ENCODE data around the gene UVSSA. TPM values are rescaled to one million over a fixed set of nuclear protein-coding genes. Genes with fewer than 3 reads are reported as not detected.

The UVSSA gene, protein sequence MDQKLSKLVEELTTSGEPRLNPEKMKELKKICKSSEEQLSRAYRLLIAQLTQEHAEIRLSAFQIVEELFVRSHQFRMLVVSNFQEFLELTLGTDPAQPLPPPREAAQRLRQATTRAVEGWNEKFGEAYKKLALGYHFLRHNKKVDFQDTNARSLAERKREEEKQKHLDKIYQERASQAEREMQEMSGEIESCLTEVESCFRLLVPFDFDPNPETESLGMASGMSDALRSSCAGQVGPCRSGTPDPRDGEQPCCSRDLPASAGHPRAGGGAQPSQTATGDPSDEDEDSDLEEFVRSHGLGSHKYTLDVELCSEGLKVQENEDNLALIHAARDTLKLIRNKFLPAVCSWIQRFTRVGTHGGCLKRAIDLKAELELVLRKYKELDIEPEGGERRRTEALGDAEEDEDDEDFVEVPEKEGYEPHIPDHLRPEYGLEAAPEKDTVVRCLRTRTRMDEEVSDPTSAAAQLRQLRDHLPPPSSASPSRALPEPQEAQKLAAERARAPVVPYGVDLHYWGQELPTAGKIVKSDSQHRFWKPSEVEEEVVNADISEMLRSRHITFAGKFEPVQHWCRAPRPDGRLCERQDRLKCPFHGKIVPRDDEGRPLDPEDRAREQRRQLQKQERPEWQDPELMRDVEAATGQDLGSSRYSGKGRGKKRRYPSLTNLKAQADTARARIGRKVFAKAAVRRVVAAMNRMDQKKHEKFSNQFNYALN
- total RNA-seq: 7.5 and 15.1 TPM in 2 replicates

DNA sequence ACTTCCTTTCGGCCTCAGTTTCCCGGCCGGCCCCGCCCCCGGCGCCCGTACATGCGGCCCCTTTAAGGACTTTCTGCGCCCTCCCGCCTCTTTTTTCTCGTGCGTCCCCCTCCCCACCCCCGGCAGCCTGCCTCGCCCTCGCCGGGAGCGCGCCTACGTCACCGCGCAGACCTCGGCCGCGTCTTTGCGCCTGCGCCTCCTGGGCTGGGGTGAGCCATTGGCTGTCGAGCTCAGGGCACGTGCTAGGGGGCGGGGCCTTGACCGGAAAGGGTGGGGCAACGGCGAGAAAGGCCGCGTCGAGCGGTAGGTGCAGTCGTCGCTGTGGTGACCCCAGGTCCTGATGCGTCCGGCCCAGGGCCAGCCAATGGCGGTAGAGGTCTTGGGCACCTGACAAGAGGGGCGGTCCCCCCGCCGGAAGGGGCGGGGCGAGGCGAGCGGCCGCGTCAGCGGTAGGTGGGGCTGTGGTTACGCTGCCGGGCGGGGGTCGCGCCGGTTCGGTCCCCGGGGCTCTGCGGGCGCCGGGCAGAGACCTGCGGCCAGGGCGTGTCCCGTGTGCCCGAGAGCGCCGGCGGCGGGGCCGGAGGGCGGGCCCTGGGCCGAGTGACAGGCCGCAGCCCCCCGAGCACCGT lies at the start of gene UVSSA:
Gene UVSSA (plus strand): TSS at position 428 of the 629 bp plus-strand sequence. CDS start 884 bp downstream, outside the sequence.
- peak; percentile 81 for DNase-seq (ENCODE audit: extremely low read depth, low read depth, low spot score)

DNA sequence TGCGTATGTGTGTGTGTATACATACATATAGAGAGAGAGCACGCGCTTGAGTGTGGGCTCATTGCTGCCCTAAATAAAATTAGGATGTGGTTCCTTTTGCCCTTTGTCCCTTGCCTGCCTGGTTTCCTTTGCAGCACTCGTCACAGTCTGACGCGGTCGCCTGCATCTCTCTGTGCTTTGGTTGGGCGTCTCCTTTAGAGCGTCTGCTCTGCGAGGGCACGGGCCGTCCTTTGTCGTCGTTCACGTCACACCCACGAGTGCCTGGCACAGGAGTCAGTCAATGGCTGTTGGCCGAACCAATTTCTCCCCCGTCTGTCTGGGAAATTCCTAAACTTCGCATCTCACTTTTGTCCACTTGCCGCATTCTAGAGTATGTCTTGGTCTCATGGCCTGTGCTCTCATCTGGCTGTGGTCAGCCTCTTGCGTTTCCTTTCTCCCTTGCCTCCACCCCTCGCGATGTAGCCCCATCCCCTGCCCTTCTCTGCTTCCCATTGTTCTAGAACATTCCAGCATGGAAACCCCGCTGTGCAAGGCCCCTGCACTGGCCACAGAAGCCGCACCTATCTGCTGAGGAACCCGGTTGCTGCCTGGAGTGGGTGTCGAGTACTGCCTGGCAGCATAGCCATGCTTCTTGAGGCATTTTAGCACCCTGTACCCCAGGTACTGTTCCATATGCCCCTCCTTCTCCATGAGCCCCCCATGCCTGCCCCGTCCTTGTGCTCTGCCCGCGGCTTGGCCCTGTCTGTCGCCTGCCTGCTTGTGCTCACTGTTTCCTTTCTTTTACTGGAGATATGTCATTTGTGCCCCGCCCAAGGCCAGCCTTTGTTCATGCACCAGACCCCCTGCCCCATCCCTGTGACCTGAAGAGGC lies 49.3 kb upstream of the UVSSA start:
- DNase-seq (ENCODE audit: extremely low read depth, low read depth, low spot score): no peak

DNA sequence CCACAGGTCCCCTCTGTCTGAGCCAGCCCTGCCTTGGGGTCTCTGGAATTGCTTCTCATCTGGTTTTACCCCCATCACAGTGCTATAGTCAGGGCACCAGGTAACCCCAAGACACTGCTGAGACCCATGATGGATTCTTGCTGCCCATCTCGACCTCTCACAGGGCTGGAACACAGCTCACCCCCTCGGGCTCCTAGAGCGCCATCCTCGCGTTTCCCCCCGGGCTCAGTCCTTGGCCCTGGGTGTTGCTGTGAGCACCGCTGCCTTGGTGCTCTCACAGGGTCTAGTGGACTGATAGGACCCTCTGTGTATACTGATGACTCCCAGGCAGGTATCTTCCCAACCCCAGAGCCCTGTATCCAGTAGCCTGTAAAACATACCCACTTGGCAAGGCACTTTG lies 48.5 kb upstream of the UVSSA start:
- no peak for DNase-seq (ENCODE audit: extremely low read depth, low read depth, low spot score)

DNA sequence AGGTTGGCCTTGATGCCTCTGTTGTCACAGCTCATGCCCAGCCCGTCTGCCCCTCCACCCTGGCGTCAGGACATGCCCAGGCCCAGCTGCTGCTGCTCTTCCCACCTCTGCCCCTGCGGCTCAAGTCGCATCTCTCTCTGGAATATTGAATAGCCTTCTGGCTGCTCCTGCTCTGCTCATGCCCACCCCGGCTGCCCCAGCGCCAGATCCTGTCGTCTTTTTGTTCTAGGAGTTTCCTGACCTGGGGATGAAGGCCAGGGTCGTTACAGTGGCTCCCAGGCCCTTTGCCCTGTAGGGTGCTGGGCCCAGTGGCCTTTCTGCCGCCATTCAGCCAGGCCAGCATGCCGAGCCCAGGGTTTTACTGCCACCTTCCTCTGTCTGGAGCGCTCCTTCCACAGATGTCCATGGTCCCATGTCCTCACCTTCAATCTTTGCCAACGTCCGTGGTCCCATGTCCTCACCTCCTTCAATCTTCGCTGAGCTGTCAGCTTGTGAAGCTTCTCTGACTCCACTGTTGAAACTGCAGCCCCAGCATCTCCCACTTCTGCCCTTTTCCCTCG lies 47.6 kb upstream of the UVSSA start:
- DNase-seq (ENCODE audit: extremely low read depth, low read depth, low spot score): no peak

- DNase-seq (ENCODE audit: extremely low read depth, low read depth, low spot score): no peak
These were observed 46.2 kb upstream of the UVSSA start for GRCh38 chr4:1300466-1301455.

DNA sequence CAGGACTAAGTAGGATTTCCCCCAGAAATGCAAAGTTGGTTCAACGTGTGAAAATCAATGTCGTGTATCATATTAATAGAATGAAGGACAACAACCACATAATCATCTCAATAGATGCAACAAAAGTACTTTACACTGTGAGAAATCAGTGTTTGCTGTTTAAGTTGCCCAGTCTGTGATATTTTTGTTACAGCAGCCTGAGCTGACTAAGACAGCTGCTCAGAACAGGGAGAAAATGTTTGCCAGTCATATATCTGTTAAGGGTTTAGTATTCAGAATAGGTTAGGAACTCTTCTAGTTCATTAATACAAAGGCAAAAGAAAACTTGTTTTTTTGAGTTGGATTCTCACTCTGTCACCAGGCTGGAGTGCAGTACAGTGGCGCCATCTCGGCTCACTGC lies 44.8 kb upstream of the UVSSA start:
- no peak for DNase-seq (ENCODE audit: extremely low read depth, low read depth, low spot score)

DNA sequence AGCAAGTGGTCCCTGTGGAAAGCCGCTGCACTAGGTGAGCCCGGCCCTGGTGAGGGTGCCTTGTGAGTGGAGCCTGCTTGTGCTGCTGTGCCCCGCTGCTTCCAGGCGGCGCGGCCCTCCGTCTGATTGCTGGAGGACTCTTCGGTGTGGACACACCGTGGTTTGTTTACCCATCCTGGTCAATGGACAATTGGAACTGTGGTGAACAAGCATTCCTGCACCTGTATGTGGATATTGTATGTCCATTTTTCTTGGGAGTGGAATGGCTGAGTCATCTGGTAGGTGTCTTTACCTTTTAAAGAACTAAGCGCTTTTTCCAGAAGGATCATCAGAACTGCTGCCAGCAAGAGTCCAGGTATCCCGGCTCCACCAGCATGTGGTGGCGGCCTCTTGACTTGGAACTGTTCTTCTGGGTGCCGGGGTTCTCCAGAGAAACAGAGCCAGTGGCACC lies 41.7 kb upstream of the UVSSA start:
- no peak for DNase-seq (ENCODE audit: extremely low read depth, low read depth, low spot score)

DNA sequence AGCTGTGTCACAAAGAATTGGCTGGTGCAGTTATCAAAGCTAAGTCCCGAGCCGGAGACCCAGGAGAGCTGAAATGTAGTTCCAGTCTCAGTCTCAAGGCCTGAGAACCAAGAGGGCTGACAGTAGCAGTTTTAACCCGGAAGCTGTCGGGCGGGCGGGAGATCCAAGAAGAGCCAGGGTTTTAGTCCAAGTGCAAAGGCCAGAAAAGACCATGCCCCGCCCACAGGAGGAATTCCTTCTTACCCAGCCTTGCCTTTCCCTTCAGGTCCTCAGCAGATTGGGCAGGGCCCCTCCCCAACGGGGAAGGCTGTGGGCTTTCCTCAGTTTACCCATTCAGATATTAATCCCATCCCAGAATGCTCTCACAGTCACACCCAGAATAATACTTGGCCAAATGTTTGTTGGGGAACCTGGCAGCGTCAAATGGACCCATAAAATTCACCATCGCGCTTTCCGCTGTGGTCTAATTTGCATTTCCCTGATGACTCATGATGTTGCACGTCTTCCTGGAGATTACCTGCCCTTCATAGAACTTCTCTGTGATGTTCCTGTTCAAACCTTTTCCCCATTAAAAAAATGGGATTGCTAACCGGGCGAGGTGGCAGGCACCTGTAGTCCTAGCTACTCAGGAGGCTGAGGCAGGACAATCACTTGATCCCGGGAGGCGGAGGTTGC lies 41.1 kb upstream of the UVSSA start:
- DNase-seq (ENCODE audit: extremely low read depth, low read depth, low spot score): no peak

GRCh38 chr4:1307951-1308735 lies 38.9 kb upstream of the UVSSA start:
- DNase-seq (ENCODE audit: extremely low read depth, low read depth, low spot score): no peak

DNA sequence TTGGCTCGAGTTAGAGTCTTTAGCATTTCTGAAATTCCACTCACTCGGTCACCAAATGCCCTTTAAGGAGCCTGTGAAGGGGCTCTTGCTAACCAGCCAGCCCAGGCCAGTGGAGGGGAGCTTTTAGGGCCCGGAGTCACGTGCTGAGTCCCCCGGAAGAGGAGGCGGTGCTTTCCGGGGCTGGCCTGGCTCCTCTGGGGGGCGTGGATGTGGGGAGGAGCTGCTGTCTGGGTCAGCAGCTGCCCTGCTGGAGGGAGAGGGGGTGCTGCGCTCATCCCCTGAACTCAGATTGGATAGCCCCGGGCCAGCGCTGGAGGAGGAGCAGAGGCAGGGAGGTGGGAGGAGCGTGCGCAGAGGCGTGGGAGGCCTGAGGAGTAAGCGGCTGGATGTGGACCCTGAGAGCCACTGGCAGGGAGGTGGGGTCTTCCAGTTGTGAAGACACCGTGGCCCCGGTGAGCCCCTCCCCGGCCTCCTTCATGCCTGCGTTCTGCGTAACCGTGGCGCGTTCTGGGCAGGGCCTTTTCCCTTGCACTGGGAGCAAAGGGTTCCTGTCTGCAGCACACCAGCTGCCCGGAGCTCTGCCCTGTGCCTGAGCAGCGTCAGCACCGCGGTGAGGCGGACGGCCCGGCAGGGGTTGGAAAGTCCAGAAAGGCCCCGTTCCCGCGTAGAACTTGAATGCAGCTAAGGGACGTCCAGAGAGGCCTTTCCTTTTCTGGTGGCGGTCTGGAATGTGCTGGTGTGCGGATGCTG lies 37.6 kb upstream of the UVSSA start:
- no peak for DNase-seq (ENCODE audit: extremely low read depth, low read depth, low spot score)

GRCh38 chr4:1310031-1310795 lies 36.8 kb upstream of the UVSSA start:
- DNase-seq (ENCODE audit: extremely low read depth, low read depth, low spot score): no peak

DNA sequence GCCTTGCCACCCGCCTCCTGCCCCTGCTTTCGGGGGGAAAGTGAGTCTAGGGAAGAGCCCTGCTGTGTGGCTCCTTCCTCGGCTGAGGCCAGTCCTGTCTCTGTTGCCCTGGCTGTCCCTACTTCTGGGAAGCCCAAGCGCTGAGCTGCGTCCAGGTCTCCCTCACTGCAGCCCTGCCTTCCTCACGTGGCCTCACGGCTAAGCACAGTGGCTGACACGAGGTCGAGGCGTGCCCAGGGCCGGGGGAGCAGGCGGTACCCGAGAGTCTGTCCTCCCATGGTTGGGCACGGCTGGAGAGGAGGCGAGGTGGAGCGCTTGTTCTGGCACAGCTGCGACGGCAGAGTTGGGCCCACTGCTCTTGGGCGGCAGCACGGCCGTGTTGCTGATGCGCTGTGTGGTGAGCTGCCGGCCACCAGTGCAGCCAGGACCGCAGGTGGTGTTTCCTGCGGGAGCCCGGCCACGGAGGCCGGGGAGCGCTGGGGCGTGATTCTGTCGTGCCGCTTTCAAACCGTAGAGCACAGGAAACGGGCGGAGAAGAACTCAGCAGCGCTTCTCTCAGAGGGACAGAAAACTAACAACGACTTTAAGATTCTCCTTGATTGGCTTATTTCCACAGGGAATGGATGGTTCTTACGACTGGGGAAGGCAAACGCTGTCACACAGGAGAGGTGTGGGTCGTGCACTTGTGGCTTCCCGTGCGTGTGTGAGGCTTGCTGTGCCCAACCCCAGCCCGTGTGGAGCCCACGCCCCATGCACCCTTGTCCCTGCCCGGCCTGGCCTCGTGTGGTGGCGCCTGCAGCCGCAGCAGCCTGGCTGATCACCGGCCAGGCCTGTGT lies 36.0 kb upstream of the UVSSA start:
- no peak for DNase-seq (ENCODE audit: extremely low read depth, low read depth, low spot score)

DNA sequence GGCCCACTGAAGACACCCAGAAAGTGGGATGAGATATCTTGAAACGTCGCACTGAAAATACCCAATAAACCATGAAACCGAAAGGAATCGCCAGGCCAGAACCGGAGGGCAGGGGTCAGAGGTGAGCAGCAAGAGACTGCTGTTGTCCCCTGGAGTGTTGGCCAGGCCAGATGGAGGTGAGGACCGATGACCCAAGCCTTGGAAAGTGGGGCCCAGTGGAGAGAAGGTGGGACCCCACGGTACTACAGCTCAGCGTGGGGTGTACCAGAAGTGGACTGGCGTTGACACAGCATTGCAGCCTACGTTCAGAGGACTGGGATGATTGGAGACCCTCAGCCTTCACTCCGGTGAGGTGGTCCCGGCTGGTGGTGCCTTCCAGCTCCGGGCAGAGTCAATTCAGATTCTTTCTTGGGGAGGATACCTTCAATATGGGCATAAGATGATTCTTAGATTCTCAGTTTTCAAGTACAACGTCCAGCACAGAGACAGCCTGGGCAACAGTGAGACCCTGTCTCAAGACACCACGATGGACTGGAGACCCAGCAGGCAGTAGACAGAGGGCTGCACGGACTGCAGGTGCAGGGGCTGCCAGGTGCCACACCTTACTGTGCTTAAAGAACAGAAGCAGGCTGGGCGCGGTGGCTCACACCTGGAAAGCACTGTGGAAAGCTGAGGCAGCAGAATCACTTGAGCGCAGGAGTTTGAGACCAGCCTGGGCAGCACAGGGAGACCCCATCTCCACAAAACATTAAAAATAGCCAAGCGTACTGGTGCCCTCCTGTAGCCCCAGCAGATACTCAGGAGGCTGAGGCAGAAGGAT lies 34.0 kb upstream of the UVSSA start:
- DNase-seq (ENCODE audit: extremely low read depth, low read depth, low spot score): no peak

GRCh38 chr4:1315306-1315705 lies 31.7 kb upstream of the UVSSA start:
- DNase-seq (ENCODE audit: extremely low read depth, low read depth, low spot score): no peak

Measured in glomerular endothelial cell (primary cell).